ENCODE data around the gene CCN5.

- TF ChIP-seq EZH2phosphoT487 (IDR thresholded peaks at IDR 0.05; ENCODE audit: insufficient read depth, low read depth) (no peak), EZH2 (IDR thresholded peaks at IDR 0.05; ENCODE audit: insufficient read depth, poor library complexity, severe bottlenecking) (no peak)
Measured at GRCh38 chr20:44704551-44704971, 10.6 kb upstream of the CCN5 start.
